NK-92 treated with Interleukin-12 subunit alpha and Interleukin-12 subunit beta, amount 100 ng/mL, for 24 hours (cell line): ENCODE results near the gene YY1.
"Not testable (repeated sequence)": the region's sequence is repeated elsewhere in the genome, so short reads cannot be mapped to it uniquely, and the experiment has no call there.

Experiments
- DNase-seq: peaks from one replicate; lab custom pipeline; 2025; lab: John Stamatoyannopoulos, UW

The YY1 gene

GRCh38 chr14:100285021-100285912, 46.3 kb downstream of the YY1 start:
- peak; percentile 58 for DNase-seq

DNA sequence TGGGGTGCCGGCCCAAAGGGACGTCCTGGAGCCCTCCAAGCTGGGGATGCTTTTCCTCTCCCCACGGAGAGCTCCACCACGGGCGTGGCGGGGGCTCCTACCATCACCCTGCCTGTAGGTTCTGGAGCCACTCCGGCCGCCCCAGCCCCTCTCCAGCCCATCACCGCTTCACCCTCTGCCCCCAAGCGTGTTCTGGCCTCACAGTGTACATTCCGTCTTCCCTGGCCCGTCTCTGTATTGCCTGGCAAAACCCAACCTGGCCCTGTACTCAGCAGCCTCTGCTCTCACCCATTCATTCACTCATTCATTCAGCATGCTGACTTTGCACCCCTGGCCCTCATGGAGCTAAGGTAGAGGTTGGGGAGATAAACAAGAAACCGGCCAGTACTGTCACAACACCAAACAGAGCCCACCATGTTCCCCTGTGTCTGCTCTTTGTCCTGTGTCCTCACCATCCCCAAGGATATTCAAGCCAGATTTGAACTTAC, 47.0 kb downstream of the YY1 start:
- no peak for DNase-seq

- no peak for DNase-seq
These were observed 47.7 kb downstream of the YY1 start for GRCh38 chr14:100286484-100287191.

DNA sequence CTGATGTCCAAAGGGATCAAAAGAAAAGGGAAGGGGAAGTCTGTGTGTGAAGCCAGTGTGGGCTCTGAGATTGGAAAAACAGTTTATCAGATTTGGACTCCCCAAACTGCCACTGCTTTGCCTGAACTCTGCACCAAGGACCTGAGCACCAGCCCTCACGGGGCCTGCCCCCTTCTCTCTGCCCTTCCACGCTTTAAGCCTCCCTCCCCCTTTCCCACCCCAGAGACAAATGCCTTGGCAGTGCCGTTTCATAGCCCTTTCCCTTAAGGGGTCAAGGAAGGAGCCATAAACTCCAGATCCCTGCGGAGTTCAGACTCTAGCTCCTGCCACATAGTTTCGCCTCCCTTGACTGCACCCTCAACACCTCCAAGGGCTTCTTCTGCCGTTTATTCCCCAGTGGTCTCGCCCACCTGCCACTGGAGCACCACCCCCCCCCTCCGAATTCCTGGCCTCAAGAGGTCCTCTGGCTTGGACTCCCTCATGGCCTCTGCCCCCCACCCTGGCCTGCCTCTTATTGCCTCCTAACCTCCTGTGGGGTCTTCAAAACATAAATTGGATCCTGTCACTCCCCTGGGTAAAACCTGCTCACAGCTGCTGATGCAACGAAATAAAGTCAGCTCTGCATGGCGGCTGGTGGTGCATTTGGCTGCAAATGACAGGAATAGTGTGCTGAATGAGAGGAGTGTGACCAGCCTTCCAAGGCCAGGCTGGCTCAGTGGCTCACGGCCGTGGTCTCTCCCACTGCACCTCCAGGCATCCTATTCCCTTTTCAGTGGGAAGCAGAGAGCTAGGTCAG, 48.5 kb downstream of the YY1 start:
- no peak for DNase-seq

- not testable (repeated sequence) for DNase-seq
These were observed 49.0 kb downstream of the YY1 start for GRCh38 chr14:100287998-100288295.

DNA sequence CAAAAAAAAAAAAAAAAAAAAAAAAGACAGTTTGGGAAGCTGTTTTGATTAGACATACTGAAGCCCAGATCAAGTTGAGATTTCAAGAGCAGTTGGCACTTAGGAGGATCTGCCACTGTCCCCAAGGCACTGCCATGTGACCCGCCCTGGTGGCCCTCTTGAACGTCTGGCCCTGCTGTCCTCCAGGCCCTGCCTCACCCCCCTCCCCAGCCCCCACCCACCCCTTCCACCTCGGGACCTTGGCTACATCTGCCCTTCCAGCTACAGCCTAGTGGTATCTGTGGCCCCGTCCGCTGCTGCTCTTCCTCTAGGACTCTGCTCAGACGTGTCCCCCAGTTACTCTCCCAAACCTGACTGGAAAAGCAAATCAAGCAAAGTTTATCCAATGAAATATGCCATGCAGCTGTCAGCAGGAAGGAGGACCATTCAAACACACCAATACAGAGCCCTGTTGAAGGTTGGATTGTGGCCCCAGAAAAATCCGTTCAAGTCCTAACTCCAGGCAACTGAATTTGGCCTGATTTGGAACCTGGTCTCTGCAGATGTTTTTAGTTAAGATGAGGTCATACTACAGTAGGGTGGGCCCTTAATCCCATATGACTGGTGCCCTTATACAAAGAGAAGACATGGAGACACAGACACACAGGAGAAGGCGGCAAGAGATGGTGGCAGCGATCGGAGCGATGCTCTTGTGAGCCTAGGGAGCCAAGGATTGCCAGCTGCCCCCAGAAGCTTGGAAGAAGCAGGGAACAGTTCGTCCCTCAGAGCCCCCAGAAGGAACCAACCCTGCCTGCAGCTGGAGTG, 49.6 kb downstream of the YY1 start:
- no peak for DNase-seq

DNA sequence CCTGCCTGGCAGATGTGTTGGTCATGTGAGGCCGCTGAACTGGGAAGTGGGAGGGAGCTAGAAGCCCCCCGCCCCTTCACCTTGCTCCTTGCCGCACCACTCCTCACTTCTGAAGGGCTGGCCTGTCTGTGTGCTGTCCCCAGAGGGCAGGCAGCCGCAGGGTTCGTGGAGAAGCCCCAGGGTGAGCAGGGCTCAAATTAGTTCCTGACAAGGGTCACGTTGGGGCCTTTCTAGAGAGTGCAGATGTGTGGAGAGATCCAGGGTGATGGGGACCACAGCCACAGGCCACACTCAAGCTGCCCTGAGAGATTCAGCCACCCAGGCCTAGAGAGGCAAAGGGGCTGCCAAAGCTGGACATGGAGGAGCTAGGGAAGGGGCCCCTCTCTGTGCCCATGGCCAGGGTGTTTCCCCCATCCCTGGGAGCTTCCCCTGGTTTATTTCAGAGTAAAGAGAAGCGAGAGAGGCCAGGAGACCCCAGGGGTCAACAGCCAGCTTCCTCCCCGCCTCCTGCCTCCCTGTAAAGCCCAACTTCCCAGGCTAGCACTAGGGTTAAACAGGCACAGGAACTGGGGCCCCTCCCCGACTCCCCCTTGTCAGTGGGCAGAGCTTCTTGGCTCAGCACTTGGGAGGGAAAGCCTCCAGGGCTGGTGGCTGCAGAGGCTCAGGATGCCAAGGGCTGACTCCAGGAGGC, 51.1 kb downstream of the YY1 start:
- DNase-seq, result no peak

DNA sequence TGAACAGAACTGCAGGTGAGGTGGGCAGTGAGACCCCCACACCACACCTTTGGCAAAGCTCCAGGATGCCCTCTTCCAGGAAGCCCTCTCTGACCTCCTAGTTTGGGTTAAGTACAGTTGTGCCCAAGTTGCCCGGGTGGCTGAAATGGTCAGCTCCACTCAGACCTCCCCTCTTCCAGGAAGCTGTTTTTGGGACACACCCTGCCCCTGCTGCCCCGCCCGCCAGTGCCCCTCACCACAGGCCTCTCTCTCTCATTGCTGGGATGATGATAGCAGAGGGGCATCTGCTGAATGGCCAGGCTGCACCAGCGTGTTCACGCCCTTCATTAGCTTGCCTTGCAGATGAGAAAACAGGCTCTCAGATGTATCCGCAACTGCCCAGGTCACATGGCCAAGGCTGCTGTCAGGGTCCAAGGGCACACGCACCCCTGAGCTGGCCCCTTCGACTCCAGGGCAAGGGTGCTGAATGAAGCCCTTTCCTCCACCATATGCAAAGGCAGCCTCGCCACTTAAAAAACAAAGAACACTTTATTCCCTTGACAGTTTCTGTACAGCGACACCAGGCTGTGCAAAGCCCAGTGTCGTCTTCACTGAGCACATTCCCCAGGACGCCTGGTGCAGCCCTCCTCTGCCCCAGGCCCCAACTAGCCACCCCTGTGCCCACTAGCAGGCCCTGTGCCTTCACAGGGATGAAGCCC, 51.8 kb downstream of the YY1 start:
- DNase-seq, result no peak

- no peak for DNase-seq
These were observed 52.5 kb downstream of the YY1 start for GRCh38 chr14:100291305-100292075.

- no peak for DNase-seq
These were observed 53.4 kb downstream of the YY1 start for GRCh38 chr14:100292301-100292775.

- DNase-seq, result no peak
These were observed 54.0 kb downstream of the YY1 start for GRCh38 chr14:100292776-100293461.

DNA sequence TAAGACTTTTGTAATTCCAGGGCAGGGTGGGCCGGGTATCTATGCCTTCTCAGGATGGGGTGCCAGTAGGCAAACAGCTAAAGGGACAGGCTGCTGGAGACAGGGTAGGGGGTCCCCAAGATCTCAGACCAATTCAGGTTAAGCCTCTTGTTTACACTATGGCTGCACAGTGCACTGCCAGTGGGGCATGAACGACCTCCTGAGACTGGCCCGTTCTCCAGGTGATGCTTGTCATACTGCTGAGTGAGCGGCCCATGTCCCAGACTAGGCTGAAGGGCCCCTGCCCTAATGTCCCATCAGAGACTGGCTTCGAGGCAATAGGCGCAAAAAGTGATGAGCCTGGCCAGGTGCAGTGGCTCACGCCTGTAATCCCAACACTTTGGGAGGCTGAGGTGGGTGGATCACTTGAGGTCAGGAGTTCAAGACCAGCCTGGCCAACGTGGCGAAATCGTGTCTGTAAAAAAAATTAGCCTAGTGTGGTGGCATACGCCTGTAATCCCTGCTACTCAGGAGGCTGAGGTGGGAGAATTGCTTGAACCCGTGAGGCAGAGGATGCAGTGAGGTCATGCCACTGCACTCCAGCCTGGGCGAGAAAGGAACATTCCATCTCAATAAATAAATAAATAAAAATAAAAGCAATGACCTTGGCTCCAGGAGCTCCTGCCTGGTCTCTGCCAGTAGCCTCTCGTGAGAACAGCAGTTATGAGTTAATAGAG, 54.7 kb downstream of the YY1 start:
- no peak for DNase-seq

DNA sequence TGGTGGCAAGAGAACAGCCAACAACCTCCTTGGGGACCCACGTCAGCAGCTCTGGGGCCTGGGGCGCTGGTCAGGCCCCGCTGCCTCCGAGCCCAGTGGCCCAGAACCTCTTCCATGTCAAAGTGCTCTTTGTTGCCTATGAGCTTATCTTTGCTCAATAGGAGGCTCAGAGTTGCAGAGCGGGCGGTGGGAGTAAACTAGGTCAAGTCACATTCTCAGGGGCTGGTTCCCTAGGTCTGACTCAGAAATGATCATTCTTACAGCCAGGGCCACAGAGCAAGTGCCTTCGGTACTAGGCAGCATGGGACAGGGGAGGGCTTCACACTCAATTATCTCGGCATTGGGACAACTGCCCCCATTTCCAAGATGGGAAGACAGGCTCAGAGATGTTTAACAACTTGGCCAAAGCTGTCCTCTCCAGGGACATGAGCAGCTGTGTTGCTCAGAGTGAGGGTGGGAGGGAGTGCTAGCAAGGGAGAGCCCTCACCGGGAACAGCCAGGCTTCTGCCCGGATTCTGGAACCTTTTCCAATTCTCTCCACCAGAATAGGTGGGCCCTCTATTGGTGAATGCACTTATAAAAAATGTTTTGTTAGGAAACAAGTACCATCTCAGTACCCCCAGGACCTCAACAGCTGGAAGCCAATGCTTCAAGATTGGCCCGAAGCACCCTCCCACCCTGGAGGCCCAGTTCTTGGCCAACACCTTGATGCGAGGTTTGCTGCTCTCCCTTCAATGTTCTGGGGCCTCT, 55.4 kb downstream of the YY1 start:
- no peak for DNase-seq

GRCh38 chr14:100294963-100295330, 56.0 kb downstream of the YY1 start:
- DNase-seq, result no peak

DNA sequence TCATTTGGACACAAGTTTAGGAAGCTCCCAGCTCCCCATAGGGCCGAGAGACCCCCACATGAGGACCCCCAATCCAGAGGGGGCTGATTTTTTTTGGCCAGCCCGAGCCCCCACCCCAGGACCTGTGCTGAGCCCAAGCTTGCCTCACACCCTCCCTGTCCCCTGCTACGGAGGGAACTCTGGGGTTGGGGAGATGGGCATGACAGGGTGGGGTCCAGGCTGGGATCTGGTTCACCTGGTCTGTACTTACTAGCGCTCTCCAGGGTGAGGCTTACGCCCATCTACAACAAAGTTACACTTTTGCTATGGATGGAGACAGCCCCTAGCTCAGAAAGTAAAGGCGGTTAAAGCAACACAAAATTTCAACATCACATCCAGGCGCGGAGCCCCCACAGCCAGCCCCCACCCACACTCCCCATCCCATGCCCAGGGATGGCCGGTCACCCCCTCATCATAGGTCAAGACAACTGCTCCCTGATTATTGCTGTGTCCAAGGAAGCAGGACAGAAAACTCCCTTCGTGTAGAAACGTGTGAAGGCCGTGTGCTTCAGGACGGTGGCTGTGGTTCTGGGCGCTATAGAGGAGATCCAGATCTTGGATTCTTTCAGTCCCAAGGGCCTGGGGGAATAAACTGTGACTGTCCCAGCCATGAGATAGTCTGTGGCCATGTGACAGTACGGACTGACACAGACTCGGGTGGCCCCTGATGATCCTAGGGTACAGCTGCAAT, 56.6 kb downstream of the YY1 start:
- no peak for DNase-seq

- no peak for DNase-seq
These were observed 57.2 kb downstream of the YY1 start for GRCh38 chr14:100296106-100296651.

DNA sequence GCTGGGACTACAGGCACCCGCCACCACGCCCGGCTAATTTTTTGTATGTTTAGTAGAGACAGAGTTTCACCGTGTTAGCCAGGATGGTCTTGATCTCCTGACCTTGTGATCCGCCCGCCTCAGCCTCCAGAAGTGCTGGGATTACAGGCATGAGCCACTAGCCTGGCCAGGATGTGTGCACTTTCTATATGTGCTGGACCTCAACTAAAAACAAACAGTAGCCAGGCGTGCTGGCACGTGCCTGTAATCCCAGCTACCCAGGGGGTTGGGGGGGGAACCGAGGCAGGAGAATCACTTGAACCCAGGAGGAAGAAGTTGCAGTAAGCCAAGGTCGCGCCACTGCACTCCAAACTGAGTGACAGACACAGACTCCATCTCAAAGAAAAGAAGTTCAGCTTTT, 57.8 kb downstream of the YY1 start:
- not testable (repeated sequence) for DNase-seq
